GM21737 (cell line): ENCODE data around the gene OR13D1.
A peak's percentile ranks its signal among the peaks of the same experiment; 100 is the strongest.
"Not testable (repeated sequence)": the region's sequence is repeated elsewhere in the genome, so short reads cannot be mapped to it uniquely, and the experiment has no call there.

Experiments
- ATAC-seq: cut with Tn5 transposase; IDR thresholded peaks from one replicate; pipeline ENCODE4 v1.9.1; 2021; ENCODE audit warnings: mild to moderate bottlenecking, moderate library complexity; ENCODE audit not compliant: unreplicated experiment

OR13D1 gene, protein sequence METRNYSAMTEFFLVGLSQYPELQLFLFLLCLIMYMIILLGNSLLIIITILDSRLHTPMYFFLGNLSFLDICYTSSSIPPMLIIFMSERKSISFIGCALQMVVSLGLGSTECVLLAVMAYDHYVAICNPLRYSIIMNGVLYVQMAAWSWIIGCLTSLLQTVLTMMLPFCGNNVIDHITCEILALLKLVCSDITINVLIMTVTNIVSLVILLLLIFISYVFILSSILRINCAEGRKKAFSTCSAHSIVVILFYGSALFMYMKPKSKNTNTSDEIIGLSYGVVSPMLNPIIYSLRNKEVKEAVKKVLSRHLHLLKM

DNA sequence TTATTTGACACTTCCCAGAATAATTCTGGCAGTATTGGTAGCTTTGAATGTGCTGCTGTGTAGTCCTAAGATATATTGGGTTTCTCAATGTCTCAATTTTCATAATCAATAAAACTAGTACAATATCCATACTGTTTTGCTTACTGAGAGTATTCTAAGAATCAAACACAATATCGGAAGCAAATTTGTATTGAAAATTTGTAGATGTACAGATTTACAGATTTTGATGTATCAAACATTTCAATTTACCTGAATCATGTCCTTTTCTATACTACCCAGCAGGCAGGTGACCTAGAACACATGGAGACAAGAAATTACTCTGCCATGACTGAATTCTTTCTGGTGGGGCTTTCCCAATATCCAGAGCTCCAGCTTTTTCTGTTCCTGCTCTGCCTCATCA lies at the start of gene OR13D1:
TSS of gene OR13D1 (plus strand) at position 301 of the 400 bp plus-strand sequence. CDS start at position 301, 0 bp downstream.
- no peak for ATAC-seq

DNA sequence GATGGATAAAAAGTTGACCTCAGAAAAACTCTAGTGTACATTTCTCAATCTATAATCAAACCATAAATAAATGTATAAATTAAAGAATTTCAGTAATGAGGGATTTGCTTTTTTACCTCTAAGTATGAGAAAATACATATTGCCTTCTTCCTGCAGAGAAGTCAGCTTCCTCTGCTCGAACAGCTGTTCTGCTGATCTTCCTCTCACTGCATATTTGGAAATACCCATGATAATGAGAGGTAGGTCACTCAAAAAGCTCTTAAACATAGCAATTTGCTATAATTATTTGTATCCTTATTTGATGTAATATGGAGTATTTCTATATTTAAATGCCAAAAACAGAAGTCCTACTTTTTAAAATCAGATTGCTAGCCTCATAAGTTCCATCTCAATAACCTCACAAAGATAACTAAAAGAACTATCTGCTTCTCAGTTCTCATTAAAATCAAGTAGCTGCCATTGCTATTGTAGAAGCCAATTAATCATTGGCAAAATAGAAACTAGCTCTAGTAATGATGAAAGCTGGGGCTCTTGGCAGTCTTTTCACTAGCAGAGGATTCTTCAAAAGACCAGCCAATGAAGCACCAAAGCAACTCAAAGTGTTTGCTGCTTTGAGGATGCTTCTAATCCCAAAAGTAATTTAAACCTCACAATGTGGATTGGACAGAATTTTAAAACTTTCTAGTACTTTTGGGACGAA lies 35.7 kb upstream of the OR13D1 start:
- no peak for ATAC-seq

DNA sequence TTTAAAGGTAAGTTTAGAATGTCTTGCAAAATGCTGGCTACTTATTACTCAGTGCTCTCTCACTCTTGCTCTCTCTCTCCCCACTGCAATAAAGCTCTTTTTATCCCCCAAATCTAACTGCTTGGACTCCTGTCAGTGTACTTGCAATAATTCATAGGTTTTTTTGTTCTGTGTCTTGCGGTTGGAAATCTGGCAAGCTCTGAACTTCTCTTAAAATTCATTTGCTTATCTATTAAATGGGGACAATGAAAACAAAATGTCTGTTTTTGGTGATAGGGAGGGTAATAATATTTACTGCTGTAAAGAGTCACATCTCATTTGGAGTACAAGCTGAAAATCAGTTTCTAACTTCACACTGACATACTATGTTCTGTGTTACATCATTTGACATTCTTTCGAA lies 18.7 kb upstream of the OR13D1 start:
- no peak for ATAC-seq

DNA sequence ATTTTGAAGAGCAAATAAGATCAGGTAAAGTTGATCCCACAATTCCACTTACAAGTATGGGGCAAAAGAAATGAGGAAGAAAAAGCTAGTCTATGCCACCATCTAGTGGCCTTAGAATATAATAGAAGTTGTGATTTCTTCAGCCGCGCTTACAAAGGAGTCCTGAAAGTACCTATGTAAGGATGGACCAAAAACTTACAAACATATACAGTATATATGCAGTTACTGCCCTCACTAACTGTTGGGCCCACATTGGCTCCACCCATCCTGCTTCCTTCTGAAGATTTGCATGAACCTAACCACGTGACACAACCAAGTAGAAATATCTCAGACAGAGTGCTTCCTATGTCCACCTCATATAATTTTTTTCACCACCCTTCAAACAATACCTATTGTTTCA lies 11.7 kb upstream of the OR13D1 start:
- ATAC-seq = no peak

DNA sequence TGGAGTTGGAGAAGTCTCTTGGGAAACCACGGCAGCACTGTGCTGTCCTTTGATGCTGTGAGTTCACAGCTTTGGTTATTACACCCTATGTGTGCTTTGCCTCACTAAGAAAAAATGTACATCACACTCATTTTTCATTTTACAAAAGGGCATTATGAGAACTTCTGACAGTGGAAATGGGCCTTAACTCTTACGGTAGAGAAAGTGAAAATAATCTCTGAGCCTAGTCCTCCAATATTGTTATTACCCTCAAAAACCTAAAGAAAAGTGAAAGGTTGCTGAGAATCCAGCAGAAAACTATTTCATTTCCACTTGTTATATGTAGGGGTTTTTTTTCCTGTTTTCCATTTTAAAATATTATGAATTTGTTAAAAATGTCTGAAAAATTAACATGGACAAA lies 8.2 kb upstream of the OR13D1 start:
- no peak for ATAC-seq

DNA sequence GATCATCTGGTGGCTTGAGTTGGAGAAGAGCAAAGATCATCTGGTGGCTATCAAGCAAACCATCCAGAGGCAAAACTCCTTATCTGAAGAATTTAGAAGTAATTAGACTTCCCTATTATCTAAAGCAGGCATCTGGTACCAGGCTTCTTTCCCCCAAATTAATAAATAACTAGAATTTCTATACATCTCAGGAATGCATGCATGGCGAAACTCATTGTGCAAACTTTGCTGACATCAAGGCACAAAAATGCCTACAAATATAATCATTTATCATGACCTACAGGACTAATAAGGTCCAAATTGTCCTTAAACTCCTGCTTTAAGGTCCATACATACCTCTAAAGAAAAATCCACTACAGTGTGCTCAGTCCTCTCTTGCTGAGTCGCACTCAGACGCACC lies 6.0 kb downstream of the OR13D1 start:
- no peak for ATAC-seq

DNA sequence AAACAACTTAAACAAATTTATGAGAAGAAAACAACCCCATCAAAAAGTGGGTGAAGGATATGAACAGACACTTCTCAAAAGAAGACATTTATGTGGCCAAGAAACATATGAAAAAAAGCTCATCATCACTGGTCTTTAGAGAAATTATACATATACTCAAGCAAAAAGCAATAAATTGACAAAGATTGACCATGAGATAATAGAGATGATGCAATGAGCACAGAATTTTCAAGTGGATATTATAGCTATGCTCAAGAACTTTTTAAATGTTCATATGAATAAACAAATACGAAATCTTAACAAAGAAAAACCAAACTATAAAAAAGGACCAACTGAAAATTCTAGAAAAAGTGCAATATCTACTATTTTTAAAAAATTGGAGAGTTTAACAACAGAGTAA lies 14.4 kb downstream of the OR13D1 start:
- ATAC-seq = not testable (repeated sequence)

DNA sequence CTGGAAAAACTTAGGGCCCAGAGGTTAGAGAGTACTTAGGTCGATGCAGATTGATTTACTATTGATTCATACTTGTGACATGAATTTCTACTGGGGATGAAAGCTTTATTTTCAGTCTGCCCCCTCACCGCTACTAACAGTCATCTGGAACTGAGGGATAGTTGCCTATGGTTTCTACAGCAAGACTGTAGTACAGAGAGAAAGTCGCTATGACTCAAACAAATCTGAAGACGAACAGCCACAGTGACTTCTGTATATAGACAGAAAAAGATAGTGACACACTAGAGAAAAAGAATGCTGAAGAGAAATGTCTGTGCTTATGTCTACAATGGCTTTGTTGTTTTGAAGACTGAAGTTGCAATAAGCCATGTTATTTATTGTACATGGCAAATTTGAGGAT lies 17.3 kb downstream of the OR13D1 start:
- ATAC-seq = no peak

DNA sequence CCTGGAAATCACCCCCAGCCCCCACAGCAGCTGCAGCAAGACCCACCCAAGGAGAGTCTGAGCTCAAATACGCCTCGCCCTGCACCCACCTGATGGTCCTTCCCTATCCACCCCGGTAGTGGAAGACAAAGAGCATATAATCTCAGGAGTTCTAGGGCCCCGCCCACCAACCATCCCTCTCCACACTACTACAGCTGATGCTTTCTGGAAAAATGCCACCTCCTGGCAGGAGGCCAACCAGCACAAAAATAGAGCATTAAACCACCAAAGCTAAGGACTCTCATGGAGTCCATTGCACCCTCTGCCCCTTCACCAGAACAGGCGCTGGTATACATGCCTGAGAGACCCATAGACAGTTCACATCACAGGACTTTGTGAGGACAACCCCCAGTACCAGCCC lies 30.7 kb downstream of the OR13D1 start:
- ATAC-seq = no peak

DNA sequence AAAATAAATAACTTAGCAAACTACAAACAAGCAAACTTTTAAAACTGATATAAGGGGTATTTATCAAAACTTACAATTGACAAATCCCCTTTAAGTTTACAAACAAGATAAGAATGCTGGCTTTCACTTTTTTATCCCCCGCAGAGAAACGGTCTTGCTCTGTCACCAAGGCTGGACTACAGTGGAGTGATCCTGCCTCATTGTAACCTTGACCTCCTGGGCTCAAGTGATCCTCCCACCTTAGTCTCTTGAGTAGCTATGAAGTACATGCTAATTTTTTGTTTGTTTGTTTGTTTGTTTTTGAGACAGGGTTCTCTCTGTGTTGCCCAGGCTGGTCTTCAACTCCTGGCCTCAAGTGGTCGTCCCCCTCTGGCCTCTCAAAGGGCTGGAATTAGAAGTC lies 44.1 kb downstream of the OR13D1 start:
- ATAC-seq = no peak

DNA sequence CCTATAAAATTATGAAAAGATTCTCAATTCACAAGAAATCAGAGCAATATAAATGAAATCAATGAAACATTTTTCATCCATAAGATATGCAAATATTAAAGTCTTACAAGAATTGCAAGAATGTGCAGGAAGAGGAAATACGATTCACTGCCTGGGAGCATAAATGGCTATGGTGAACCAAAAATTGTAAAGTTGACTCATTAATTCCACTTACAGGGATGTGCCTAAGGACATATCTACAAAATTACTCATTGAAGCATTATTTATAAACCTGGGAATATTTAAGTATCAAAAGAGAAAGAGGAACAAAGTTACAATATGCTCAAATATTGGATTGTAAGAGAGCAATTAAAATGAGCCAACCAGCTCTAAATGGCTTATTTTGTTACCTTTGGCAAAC lies 46.3 kb downstream of the OR13D1 start:
- ATAC-seq = no peak

DNA sequence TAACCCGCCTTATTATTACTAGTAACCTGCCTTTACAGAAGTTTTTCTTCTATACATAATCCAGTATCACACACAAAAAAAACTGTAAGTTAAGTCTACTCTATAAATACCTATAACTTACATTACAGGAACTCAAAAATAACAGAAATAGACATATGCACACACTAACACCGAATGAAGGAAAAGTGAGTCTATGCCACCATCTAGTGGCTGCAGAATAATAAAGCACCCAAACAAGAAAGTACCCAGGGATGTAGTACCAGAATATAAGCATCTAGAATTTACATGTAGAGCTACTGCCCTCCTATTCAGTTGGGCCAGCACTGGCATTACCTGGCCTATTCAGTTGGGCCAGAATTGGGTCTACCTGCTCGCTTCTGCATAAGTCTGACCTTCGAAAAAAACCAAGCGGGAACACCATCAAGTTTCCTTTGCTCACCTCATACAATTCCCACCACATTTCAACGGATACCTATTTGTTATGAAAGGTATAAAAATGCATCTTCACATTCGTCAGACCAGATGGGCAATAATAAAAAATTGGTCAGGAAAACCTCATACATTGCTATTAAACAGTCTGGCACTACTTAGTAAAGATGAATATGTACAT lies 49.2 kb downstream of the OR13D1 start:
- ATAC-seq = peak; percentile 30
